Activated CD8-positive, alpha-beta memory T cell treated with anti-CD3 and anti-CD28 coated beads, Interleukin-2, amount 50 U/mL, for 1 hour (primary cell): ENCODE measurements around the gene C11orf97.
"Not testable (repeated sequence)": the region's sequence is repeated elsewhere in the genome, so short reads cannot be mapped to it uniquely, and the experiment has no call there.

ENCODE experiments used
- DNase-seq: peaks from one replicate; pipeline ENCODE4 v3.0.0-alpha.2; 2020; ENCODE audit errors: extremely low read depth

C11orf97 gene

GRCh38 chr11:94557992-94558391, 45.7 kb downstream of the C11orf97 start:
- no peak for DNase-seq

GRCh38 chr11:94558468-94558867, 46.2 kb downstream of the C11orf97 start:
- DNase-seq = no peak

DNA sequence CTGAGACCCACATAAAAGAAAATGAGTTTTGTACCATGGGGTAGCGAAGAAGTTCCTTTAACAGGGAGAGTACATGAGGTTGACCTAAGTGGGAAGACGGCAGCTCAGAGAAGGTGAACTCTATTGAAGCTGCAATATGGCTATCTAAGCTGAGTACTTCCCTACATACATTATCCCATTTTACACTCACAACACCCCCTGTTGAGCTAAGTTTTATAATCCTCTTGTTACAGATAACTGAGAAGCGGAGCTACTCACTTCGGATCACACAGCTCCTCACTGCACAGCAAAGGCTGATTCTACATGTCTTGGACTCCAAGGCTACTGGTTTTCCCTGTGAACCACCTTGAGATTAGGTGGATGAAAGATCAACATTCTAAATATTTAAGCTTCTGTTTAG, 46.7 kb downstream of the C11orf97 start:
- no peak for DNase-seq

DNA sequence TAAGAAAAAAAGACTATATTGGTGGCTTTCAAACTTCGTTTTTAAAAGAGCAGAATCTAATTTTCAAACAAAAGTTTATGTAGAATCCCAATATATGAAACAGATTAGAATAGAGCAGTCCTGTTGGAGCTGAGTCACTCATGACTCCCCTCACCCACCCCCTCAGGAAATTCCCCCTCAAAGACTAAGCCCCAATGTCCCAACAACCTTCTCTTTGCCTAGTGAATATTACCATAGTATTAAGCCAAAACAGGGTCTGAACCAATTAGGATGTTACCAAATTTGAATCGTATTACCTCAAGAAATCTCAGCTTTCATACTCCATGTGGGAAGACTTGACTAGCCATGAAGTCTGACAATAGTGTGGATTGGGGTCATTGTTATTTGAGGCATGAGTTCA, 47.1 kb downstream of the C11orf97 start:
- DNase-seq = no peak

DNA sequence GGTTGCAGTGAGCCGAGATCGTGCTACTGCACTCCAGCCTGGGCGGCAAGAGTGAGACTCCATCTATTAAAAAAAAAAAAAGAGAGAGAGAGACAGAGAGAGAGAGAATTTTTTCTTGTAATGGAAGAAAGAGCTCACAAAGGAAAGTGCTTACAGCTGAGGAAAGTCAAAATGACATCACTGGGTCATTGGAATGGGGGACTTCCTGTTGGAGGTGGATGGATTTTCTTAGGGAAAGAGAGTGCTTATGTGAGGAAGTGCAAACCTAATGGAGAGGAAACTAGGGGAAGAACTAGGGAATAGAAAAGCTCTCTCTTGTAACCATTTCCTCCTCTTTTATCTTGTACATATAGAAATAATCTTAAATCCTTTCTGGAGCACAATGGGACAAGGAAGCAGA, 48.6 kb downstream of the C11orf97 start:
- DNase-seq = no peak

DNA sequence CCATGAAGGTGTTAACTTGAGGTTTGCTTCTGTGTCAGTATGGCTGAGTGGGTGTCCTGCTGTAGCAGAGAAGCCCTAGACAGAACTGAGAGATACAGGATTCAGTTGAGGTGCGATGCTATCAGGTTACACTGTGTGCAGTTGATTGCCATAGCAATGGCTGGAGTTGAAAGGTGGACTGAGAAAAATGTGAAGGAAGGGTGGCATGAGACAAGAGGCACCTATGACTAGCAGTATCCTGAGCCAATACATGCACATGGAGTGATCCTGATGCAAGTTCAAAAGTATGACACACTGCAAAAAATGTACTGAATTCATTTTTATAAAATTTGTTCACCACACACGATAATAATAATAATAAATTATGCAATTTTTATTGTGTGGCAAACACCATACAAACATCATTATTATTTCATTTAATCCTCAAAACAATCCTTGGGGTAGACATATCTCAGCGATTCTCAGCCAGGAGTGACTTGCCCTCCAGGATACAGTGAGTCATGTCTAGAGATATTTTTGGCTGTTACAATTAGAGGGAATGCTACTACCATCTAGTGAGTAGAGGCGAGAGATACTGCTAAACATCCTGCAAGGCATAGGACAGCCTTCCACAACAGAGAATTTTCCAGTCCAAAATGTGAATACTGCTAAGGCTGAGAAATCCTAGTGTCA, 51.1 kb downstream of the C11orf97 start:
- DNase-seq = no peak

- DNase-seq = no peak
These were observed 51.7 kb downstream of the C11orf97 start for GRCh38 chr11:94563848-94564467.

- DNase-seq = no peak
These were observed 55.0 kb downstream of the C11orf97 start, which contains the start of gene PIWIL4 for GRCh38 chr11:94567181-94567670. PIWIL4 (plus strand) TSS chr11:94567368; CDS start chr11:94567519, 151 bp downstream.

- no peak for DNase-seq
These were observed 55.9 kb downstream of the C11orf97 start for GRCh38 chr11:94568200-94568599.

DNA sequence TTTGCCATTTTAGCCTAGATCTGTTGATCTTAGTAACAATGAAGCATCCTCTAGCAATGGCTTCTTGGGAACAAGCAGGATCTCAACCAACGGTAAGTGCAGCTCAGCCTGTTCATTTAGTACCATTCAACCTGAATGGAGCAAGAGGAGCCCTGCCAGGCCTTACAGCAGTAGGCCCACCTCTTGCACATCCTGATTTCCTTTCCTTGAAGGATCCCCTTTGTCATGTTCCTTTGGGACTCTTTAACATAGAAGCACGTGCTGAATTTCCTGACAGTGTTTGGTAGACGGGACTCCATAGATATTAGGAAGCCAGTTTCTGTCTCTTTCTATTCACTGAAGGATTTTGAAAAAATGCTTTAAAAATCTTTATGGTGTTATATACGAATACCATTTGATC, 56.5 kb downstream of the C11orf97 start:
- no peak for DNase-seq

GRCh38 chr11:94572975-94573374, 60.7 kb downstream of the C11orf97 start:
- DNase-seq = not testable (repeated sequence)

GRCh38 chr11:94574193-94574961, 62.1 kb downstream of the C11orf97 start:
- DNase-seq = no peak

DNA sequence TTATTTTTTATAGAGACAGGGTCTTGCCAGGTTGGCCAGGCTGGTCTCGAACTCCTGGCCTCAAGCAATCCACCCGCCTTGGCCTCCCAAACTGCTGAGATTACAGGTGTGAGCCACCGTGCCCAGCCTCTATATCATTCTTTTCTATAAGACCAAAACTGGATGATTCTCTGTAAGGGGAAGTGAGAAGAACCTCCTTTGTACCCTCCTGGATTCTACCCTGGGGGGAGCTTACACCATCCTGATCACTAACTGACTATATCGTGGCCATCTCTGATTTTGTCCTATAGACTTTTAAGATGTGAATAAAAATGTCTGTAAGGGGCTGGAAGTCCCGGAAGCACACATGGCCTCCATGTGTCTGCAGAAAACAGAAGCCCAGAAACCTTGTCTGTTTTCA, 64.0 kb downstream of the C11orf97 start:
- DNase-seq = no peak

GRCh38 chr11:94577841-94578240, 65.6 kb downstream of the C11orf97 start:
- no peak for DNase-seq
